Measurements from ENCODE around the gene CCDC187. TPM values are rescaled to one million over a fixed set of nuclear protein-coding genes. Genes with fewer than 3 reads are reported as not detected.

The CCDC187 gene
- total RNA-seq (2012; rRNA removed) (not detected in 2 replicates), polyA plus RNA-seq (2012; rRNA removed) (not detected in 2 replicates), Bru-seq, nascent RNA (percentile 1 among the genes with signal in this experiment), BruChase-seq, experiment 1, labeled RNA remaining after a 6-hour chase (percentile 3 among the genes with signal in this experiment), BruChase-seq, experiment 2, labeled RNA remaining after a 2-hour chase (percentile 5 among the genes with signal in this experiment)
- not detected in 2 replicates for polyA plus RNA-seq (2012; cell fraction: cytosol; rRNA removed)
- polyA plus RNA-seq (2012; cell fraction: nucleus; rRNA removed; ENCODE audit: low replicate concordance): not detected in 2 replicates
- long read RNA-seq: 0 reads

- Histone ChIP-seq H4K8ac (ENCODE audit: low read depth in 2 of 2, low read length in 2 of 2) (no peak within 1 kb of the TSS), H2AFZ (replicated peaks; ENCODE audit: low read length, poor library complexity) (peak within 1 kb of the TSS; percentile 51), H4K20me1 (ENCODE audit: insufficient read depth, low read length) (no peaks in the 10 kb centered on the region), H2BK5ac (ENCODE audit: low read depth, low read length, poor library complexity, severe bottlenecking) (no peak within 1 kb of the TSS), H3K18ac (ENCODE audit: low read depth, low read length) (no peak within 1 kb of the TSS), H4K91ac (ENCODE audit: insufficient read depth, low read depth, low read length) (no peak within 1 kb of the TSS), H4K5ac (ENCODE audit: low read depth, low read length) (no peak within 1 kb of the TSS), H3K4me1 (ENCODE audit: control insufficient read depth, insufficient read depth, low read length) (no peaks in the 10 kb centered on the region), H2AK9ac (replicated peaks; ENCODE audit: low read depth, low read length, poor library complexity) (no peak within 1 kb of the TSS), H3K23ac (ENCODE audit: low read depth, low read length) (no peak within 1 kb of the TSS), H3K14ac (replicated peaks; ENCODE audit: low read depth, low read length) (no peak within 1 kb of the TSS), H2AK5ac (ENCODE audit: low read depth, low read length) (no peak within 1 kb of the TSS), H3K9me3 (ENCODE audit: control insufficient read depth, insufficient read depth, low read length) (no peaks in the 10 kb centered on the region), H2BK20ac (ENCODE audit: low read depth, low read length) (no peak within 1 kb of the TSS), H3K4me3 (ENCODE audit: insufficient read depth, low read depth, low read length) (no peak within 1 kb of the TSS), H3K56ac (ENCODE audit: extremely low read depth, insufficient read depth, low read length) (no peak within 1 kb of the TSS), H3K9me1 (ENCODE audit: insufficient read depth, low read length) (peaks cover 8% of the 10 kb centered on the region), H3K27ac (ENCODE audit: insufficient read depth, low read length) (no peak within 1 kb of the TSS), H3K36me3 (ENCODE audit: control insufficient read depth, insufficient read depth, low read length) (no peaks in the 10 kb centered on the region), H3K27me3 (ENCODE audit: control insufficient read depth, insufficient read depth, low read length) (peaks cover 14% of the 10 kb centered on the region; the same call in 1 of the 2 replicates), H3K79me1 (ENCODE audit: low read depth in 1 of 2, low read length in 2 of 2) (no peaks in the 10 kb centered on the region), H2BK120ac (ENCODE audit: low read depth, low read length) (no peak within 1 kb of the TSS), H2BK15ac (ENCODE audit: low read depth, low read length) (no peak within 1 kb of the TSS), H3K4ac (ENCODE audit: low read depth, low read length) (no peak within 1 kb of the TSS), H3K9ac (ENCODE audit: low read depth, low read length) (no peak within 1 kb of the TSS), H3K4me2 (ENCODE audit: low read depth, low read length) (no peak within 1 kb of the TSS)
- intact Hi-C loops (cut with micrococcal nuclease): no loop called here
- no peak for ATAC-seq (ENCODE audit: low read depth)
- dilution Hi-C loops (cut with HindIII; ENCODE audit: low sequenced_read_pairs, unreplicated experiment): no loop called here
- ChIA-PET CTCF (no interaction called here), POLR2A (ENCODE audit: unreplicated experiment) (no interaction called here)
- TF ChIP-seq RCOR1 (IDR thresholded peaks at IDR 0.05; ENCODE audit: insufficient replicate concordance, low read length): no peak
- no peak for TF ChIP-seq MAZ (IDR thresholded peaks at IDR 0.05; ENCODE audit: borderline replicate concordance, low read depth, low read length)
- no peak for TF ChIP-seq NFE2L2 (IDR thresholded peaks at IDR 0.05; ENCODE audit: low read depth, low read length)
- no peak for TF ChIP-seq POLR2A (IDR thresholded peaks at IDR 0.05; ENCODE audit: low read depth, low read length)
- TF ChIP-seq CEBPB (IDR thresholded peaks at IDR 0.05; ENCODE audit: low read depth, low read length): no peak
- TF ChIP-seq CHD1 (IDR thresholded peaks at IDR 0.05; ENCODE audit: low read depth, low read length): no peak
- TF ChIP-seq BHLHE40 (IDR thresholded peaks at IDR 0.05; ENCODE audit: low read depth, low read length): no peak
- no peak for TF ChIP-seq SMC3 (IDR thresholded peaks at IDR 0.05; ENCODE audit: low read depth, low read length)
- TF ChIP-seq RFX5 (IDR thresholded peaks at IDR 0.05; ENCODE audit: low read depth, low read length): no peak
- TF ChIP-seq FOS (IDR thresholded peaks at IDR 0.05; ENCODE audit: low read depth, low read length): no peak
- TF ChIP-seq RAD21 (IDR thresholded peaks at IDR 0.05; ENCODE audit: low read length): no peak
- TF ChIP-seq ELK1 (IDR thresholded peaks at IDR 0.05; ENCODE audit: borderline replicate concordance, low read depth, low read length): no peak
- TF ChIP-seq USF2 (IDR thresholded peaks at IDR 0.05; ENCODE audit: low read depth, low read length): no peak
- in situ Hi-C loops (cut with MboI; ENCODE audit: low sequenced_read_pairs): no loop called here
- DNase-seq: no peak
- no TSS peak for BruUV-seq (replicated peaks)
- 55% methylated on average over 7 of the region's 22 CpGs; no CpG with 5 or more reads in 1 of the 2 experiments for WGBS, 2 experiments (ENCODE audit: extremely low coverage in 2 of 2, insufficient read length in 1 of 2)
Measured at GRCh38 chr9:136303825-136304416, at the start of gene CCDC187. CCDC187 (minus strand) TSS chr9:136304094; CDS start chr9:136303830, 264 bp downstream.
